Erythroblast (primary cell): ENCODE measurements around the gene MYO15B.

ENCODE experiments used
- GATA1 ChIP-seq: IDR thresholded peaks from 2 replicates; pipeline ENCODE4 v1.6.1; 2011; ENCODE audit warnings: low read depth, mild to moderate bottlenecking, control low read depth, low read length, moderate library complexity
- POLR2A ChIP-seq: IDR thresholded peaks from 2 replicates; pipeline ENCODE4 v1.6.1; 2011; ENCODE audit warnings: mild to moderate bottlenecking, low read length

- TF ChIP-seq POLR2A, result no peak
- no peak for TF ChIP-seq GATA1
Measured at GRCh38 chr17:75624714-75625345, 37.2 kb downstream of the MYO15B start.
